HG03280 (cell line): ENCODE measurements around the gene SMIM1.
"Not testable (repeated sequence)": the region's sequence is repeated elsewhere in the genome, so short reads cannot be mapped to it uniquely, and the experiment has no call there.

ENCODE experiments used
- ATAC-seq: cut with Tn5 transposase; IDR thresholded peaks from one replicate; pipeline ENCODE4 v1.9.1; 2021; ENCODE audit warnings: mild to moderate bottlenecking, moderate library complexity; ENCODE audit not compliant: unreplicated experiment

Gene SMIM1, protein sequence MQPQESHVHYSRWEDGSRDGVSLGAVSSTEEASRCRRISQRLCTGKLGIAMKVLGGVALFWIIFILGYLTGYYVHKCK

DNA sequence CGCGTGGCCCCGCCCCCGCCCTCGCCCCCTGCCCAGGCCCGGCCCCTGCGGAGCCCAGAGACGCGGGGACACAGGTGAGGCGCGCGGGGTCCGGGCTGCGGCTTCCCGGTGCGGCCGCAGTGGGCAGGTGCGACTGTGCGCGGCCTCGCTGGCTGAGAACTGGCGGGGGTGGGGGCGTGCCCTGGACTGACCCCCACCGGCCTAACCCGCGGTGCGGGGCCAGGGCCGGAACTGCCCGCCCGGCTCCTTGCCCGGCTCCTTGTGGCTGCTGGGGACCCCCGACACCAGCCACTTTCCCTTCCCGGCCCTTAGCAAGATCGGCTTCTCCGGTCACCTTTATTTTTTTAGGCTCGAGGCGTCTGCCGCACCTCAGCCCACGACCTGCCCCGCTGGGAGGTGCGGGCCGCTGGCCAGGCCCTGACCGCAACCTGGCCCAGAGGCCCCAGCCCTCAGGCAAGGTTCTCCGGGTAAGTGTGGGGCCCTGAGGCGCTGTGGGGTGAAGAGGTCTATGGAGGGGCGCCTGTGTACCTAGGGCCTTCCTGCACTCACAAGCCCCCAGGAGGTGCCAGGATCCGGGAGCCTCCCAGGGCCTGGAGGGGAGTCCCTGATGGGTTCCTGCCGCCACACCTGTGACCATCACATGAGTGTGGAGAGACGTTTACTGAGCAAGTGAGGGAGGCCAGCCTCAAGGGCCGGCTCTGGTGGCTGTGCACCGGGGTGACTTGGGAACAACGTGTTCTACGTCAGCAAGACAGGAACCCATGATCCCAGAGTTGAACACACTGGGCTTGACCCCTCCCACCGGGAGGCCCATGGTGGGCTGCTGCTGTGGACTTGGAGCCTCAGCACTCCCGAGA, at the start of gene SMIM1:
Gene SMIM1, plus strand, starts transcription at position 35 of the 857 bp plus-strand sequence. CDS start 2,625 bp downstream, outside the sequence.
- ATAC-seq, result no peak

DNA sequence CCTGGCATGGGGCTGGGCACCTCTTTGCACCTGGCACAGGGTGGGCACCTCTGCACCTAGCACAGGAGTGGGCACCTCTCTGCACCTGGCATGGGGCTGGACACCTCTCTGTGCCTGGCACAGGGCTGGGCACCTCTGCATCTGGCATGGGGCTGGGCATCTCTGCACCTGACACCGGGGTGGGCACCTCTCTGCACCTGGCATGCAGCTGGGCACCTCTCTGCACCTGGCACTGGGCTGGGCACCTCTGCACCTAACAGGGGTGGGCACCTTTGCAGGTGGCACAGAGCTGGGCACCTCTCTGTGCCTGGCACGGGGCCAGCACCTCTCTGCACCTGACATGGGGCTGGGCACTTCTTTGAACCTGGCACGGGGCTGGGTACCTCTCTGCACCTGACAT, 49.7 kb upstream of the SMIM1 start:
- ATAC-seq, result no peak

DNA sequence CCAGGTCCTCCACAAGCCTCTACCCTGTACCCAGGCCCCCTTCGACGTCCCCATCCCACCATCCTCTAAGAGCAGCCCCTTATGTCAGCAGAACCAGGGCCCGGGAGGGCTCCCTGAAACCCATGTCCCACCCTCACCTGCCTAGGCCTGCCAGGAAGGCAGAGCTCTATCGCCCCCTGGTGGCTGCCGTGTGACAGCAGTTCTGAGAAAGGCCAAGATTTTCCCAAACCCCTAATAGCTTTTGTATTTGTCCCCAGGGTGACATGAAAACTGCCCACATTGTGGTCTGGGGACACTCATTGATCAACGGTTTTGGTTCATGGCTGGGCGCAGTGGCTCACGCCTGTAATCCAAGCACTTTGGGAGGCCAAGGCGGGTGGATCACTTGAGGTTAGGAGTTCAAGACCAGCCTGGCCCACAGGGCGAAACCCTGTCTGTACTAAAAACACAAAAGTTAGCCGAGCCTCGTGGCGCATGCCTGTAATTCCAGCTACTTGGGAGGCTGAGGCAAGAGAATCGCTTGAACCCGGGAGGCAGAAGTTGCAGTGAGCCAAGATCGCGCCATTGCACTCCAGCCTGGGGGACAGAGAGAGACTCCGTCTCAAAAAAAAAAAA, 48.0 kb upstream of the SMIM1 start:
- ATAC-seq, result not testable (repeated sequence)

DNA sequence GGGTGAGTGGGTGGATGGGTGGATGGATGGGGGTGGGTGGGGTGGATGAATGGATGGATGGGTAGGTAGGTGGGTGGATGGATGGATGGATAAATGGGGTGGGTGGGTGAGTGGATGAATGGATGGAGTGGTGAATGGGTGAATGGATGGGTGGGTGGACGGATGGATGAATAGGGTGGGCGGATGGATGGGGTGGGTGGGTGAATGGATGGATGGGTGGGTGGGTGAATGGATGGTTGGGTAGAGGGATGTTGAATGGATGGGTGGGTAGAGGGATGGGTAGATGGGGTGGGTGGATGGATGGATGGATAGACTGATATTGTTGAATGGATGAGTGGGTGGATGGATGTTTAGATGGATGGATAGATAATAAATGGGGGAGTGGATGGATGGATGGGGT, 47.2 kb upstream of the SMIM1 start:
- no peak for ATAC-seq

DNA sequence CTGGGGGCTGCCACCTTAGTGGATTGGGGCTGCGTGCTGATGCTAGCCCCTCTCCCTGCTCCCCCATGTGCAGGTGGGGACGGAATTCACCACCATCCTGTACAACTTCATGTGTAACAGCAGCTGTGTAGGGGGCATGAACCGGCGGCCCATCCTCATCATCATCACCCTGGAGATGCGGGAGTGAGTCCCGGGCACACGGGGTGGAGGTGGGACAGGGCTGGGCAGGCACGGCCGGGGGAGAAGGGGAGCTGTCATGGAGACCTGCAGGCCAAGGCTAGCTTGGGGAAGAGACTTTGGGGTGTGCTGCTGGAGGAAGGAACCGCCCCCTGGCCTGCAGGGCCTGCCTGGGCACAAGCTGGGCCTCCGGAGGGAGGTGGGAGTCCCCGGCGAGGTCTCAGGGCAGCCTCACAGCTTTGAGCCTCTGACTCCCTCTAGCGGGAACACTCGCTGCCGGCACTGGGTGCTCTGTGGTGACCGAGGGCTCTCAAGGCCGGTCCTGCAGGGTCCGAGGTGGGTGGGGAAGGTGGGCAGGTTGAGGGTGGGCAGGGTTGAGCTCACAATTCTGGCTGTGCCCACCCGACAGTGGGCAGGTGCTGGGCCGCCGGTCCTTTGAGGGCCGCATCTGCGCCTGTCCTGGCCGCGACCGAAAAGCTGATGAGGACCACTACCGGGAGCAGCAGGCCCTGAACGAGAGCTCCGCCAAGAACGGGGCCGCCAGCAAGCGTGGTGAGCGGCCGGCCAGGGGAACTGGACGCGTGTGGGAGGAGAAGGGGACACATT, 45.3 kb upstream of the SMIM1 start:
- ATAC-seq, result no peak

DNA sequence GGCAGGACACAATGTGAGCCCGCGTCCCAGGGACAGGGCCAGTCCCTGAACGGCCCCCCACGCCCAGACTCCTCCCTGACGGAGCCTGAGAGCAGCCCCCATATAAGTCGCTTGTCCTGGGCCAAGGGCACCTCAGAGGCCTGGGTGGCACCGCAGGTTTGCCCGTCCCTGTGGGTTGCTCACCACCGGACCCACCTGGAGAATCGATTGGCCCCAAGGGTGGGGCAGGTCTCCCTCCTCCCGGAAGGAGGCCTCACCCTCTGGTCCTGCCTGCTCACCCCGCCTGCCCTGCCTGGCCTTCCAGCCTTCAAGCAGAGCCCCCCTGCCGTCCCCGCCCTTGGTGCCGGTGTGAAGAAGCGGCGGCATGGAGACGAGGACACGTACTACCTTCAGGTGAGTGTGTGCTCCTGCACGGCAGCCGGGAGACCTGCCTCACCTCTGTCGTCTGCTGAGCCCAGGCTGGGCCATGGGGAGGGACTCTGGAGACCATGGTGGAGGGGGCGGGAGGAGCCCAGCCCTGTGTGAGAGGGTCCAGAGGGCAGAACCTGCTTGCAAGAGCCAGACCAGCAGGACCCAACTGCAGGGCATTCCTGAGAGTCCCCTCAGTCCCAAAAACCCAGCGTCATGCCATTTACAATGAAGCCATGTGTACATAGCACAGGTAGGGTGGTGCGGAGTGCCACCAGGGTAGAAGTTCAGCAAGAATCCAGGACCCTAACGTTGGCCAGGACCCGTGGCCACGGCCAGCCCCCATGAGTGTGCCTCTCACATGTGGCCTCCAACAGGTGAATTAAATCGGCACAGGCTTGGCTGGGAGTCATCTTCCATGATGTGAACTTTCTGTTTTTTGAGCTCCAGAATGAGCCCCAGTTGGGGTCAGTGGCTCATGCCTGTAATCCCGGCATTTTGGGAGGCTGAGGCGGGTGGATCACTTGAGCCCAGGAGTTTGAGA, 44.4 kb upstream of the SMIM1 start:
- no peak for ATAC-seq

DNA sequence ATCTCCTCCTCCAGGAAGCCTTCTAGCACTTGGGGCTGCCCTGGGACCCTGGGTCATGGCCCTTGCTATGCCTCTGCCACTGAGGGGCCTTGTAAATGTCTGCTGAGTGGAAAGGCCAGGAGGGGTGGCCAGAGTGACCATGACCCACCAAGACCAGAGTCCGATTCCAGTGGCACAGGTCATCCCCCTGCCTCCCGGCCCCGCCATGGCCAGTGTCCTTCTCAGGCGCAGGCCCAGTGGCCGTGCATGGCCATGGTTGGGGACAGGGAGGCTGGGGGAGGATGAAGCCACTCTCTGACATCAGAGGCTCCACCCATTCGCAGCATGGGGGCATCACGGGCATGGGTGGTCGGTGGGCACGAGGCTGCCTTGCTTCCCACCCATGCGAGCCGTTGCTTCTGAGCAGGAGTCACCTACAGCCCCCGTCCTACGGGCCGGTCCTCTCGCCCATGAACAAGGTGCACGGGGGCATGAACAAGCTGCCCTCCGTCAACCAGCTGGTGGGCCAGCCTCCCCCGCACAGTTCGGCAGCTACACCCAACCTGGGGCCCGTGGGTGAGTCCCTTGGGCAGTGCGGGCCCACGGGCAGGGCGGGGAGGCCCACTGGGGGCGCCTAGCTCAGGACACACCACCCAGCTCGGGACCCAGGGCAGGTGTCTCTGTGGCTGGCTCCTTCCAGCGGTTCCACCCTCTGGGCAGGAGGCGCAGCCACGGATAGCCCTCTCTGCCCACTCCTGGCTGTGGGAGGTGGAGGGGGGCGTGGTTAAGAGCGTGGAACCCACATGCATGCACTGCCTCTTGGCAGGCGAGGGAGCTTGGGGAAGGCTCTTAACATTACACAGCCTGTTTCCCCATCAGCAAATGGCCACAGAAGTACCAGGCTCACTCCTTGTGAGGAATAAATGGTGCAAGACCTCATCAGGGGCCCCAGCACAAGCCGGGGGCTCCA, 42.7 kb upstream of the SMIM1 start:
- ATAC-seq, result no peak

DNA sequence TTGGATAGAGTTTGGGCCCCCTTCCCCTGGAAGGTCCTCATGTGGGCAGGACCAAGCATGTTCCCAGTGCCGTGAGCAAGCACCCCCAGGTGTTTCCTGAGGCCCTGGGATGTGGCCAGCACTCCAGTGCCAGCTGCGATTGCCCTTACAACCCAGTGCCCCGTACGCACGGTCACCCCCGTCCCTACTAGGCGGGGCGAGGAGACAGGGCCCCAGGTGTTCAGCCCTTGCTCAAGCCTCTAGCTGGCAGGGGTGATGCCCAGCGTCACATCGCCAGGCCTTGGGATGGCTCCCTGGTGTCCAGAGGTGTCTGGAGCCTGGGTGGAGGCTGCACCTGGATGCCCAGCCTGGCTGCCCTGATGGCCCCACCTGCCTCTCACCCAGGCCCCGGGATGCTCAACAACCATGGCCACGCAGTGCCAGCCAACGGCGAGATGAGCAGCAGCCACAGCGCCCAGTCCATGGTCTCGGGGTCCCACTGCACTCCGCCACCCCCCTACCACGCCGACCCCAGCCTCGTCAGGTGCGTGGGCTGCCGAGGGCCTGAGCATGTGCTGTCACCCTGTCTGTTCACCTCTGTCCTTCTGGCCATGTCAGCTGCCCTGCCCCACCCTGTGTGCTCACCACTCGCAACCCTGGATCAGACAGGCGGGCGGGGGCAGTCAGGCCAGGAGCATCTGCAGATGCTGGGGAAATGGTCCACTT, 41.9 kb upstream of the SMIM1 start:
- no peak for ATAC-seq

DNA sequence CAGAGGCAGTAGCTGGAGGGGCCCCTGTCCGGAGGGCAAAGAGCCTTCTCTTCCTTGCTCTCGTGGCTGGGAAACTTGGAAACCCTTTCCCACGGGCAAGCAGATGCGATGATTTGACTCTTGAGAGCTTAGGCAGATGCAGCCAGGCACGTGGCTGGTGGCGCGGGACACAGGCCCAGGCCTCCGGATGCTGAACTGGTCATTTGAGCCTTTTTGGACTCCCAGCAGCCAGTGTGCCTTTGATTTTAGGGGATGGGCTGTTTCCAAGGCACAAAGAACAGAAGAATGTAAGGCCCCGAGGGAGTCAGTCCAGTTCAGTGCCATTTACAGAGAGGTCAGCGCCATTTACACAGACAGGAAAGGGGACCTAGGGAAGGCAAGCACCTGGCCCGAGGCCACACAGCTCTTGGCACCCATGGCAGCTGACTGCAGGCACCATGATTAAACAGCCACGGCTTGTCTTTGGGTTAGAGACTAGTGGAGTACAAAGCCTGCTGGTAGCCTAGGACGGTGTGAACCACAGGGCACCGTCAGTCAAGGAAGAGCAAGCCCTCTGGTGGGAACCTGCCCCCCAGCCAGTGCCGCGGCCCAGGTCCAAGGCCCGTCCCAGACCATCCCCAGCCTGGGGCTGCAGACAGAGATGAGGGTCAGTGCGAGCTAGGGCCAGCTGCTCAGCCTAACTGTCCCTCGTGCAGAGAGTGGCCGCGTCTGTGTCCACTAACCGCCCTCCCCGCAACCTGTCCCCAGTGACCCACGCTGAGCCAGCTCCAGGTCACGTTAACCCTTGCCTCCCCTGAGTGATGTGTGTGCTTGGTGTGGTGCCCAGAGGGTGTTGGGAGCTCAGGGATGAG, 40.7 kb upstream of the SMIM1 start:
- no peak for ATAC-seq

DNA sequence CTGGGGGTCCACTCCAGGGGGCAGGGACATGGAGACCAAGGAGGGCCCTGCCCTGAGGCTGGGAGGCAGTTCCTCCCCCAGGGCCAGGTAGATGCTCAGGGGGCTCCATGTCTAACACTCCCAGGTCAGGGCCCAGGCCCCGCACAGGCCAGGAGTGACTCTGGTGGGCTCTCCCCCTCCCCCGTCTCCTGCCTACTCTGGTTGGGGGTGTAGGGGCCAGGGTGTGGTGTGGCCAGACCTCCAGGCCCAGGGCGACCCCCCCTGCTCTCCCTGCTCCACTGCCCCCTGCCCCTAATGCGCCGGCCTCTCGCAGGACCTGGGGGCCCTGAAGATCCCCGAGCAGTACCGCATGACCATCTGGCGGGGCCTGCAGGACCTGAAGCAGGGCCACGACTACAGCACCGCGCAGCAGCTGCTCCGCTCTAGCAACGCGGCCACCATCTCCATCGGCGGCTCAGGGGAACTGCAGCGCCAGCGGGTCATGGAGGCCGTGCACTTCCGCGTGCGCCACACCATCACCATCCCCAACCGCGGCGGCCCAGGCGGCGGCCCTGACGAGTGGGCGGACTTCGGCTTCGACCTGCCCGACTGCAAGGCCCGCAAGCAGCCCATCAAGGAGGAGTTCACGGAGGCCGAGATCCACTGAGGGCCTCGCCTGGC, 40.0 kb upstream of the SMIM1 start:
- ATAC-seq, result no peak

DNA sequence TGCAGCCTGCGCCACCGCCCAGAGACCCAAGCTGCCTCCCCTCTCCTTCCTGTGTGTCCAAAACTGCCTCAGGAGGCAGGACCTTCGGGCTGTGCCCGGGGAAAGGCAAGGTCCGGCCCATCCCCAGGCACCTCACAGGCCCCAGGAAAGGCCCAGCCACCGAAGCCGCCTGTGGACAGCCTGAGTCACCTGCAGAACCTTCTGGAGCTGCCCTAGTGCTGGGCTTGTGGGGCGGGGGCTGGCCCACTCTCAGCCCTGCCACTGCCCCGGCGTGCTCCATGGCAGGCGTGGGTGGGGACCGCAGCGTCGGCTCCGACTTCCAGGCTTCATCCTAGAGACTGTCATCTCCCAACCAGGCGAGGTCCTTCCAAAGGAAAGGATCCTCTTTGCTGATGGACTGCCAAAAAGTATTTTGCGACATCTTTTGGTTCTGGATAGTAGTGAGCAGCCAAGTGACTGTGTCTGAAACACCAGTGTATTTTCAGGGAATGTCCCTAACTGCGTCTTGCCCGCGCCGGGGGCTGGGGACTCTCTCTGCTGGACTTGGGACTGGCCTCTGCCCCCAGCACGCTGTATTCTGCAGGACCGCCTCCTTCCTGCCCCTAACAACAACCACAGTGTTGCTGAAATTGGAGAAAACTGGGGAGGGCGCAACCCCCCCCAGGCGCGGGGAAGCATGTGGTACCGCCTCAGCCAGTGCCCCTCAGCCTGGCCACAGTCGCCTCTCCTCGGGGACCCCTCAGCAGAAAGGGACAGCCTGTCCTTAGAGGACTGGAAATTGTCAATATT, 39.3 kb upstream of the SMIM1 start:
- no peak for ATAC-seq

DNA sequence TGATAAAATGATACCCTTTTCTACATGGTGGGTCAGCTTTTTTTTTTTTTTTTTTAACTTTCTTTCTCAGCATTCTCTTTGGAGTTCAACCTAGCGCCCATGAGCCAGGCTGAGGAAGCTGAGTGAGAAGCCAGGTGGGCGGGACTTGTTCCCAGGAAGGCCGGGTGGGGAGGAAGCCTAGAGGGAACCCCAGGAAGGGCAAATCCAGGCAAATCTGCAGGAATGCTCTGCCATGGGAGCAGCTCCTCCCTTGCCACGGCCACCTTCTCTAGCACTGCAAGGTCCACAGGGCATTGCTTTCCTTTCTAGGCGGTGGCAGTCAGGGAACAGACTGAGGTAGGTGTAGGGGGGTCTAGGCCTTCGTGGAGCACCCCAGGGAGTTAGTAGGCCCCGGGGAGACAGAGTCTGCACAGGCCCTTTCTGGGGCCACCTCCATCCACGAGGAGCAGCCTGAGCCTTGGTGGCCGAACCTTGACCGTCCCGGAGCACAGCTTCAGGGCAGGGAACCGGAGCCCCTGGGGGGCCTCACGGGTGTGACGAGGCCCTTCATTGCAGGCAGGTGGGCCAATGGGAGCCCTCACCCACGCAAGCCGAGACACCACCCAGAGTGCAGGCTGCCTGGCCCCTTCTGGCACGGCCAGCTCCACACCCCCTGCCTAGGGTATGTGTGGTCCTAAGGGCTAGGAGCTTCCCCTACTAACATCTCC, 38.5 kb upstream of the SMIM1 start:
- no peak for ATAC-seq

DNA sequence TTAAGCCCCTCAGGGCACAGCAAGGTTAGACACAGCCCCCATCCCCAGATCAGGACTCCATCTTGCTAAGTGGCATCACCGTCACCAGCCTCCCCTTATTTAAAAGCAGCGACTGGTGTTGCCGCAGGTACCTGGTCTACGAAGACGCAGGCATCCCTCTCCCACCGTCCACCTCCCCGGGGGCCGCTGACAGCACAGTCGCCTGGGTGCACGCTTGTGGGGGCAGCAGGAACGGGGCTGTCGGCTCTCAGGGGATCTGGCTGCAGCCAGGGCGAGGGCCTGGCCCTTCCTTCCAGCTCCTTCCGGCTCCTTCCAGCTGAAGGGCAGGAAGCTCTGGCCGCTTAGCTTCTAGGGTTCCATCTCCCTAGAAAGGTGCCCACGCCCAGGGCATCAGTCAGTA, 37.9 kb upstream of the SMIM1 start:
- ATAC-seq, result no peak

DNA sequence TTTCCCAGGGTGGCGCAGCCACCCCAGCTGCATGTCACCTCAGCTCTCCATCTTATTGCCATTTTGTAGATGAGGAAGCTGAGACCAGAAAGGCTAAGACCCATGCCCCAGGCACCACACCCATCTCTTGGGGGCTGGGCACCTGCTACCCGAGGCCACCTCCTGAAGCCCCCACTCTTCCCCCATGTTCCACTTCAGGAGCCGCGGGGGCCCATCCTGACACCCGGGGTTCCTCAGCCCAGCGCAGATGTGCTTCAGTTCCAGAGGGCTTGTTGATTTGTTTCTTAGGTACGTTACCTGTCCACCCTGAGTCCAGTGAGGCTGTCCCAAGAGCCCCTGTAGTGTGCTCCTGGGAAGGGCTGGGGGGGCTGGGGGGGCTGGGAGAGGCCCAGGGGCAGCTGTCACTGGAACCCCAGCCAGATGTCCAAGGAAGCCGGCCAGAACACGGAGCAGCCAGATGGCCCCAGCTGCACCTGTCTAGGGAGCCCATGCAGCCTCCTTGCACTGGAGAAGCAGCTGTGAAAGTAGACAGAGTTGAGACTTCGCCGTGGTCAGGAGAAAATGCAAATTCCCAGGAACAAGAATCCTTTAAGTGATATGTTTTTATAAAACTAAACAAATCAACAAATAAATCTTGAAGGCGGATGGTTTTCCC, 37.4 kb upstream of the SMIM1 start:
- no peak for ATAC-seq

DNA sequence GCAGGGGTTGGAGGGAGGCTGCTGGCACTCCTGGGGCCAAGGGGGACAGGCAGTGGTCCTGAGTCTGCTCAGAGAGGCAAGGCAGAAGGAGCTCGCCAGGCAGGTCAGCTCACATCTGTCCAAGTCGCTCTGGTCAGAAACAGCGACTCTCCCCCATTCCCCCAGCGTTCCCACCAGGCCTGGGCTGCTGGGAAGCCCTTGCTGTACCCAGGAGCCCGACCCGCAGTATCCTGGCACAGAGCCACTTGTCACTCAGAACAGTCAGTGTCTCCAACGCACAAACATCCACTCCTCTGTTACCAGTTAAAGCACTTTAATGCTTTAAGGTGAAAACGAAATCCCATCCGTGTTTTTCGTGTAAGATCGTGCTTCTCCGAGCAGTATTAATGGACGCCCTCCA, 36.9 kb upstream of the SMIM1 start:
- ATAC-seq, result no peak
